GM18507 (cell line): Measurements from ENCODE around the gene NDNF.

Experiments used
- DNase-seq: peaks from one replicate; pipeline ENCODE4 v3.0.0; 2011; ENCODE audit warnings: low read depth; ENCODE audit not compliant: insufficient read length; ENCODE audit errors: extremely low spot score
- FAIRE-seq: peaks from 2 replicates; lab custom pipeline; 2011; peaks lifted over from hg19 to GRCh38; lab: Jason Lieb, UNC

Gene NDNF

DNA sequence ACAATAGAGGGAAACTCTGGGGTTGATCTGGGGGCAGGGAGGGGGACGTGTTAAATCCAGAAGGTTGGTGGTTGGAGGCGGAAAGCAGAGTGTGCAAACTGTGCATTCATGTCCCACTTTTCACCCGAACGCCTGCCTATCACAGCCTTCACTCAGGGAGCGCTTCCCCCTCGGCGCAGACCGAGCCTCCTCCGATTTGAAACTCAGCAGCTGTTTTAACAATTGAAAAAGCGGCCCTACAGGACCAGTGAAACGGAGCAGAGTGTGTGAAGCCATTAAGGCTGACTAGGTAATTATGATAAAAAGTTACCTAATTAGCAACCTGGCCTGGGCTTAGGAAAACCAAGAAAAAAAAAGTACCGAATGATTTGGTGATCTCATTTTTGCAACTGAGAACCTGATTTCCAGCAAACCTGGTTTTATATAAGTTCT lies 685 bp upstream of the NDNF start:
- FAIRE-seq, result no peak
- no peak for DNase-seq

DNA sequence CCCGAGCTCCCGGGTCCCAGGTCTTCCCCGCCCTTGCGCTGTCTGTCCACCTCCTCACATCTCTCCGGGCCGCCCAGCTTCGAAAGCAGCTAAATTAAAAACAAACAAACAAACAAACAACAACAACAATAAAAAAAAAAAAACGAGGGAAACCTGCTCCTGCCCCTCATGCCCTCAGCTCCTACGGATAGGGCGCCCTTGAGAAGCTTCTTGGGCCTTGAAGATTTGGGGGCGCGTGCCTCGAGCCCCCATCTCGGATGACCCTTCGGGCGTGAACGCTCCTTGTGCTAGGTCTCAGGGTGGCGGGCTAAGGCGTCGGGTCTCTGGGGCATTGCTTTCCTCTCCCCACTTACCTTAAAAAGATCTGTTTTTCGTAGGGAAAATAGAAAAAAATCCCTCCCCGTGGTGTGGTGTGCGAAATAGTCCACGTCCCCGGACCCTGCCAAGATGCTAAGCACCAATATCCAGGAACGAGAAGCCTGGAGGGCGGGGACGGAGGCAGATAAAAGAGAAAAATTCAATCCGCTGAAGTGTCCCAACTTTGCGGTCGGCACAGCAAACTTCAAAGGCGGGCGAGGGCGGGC lies 603 bp downstream of the NDNF start:
- FAIRE-seq, result no peak
- DNase-seq, result no peak

DNA sequence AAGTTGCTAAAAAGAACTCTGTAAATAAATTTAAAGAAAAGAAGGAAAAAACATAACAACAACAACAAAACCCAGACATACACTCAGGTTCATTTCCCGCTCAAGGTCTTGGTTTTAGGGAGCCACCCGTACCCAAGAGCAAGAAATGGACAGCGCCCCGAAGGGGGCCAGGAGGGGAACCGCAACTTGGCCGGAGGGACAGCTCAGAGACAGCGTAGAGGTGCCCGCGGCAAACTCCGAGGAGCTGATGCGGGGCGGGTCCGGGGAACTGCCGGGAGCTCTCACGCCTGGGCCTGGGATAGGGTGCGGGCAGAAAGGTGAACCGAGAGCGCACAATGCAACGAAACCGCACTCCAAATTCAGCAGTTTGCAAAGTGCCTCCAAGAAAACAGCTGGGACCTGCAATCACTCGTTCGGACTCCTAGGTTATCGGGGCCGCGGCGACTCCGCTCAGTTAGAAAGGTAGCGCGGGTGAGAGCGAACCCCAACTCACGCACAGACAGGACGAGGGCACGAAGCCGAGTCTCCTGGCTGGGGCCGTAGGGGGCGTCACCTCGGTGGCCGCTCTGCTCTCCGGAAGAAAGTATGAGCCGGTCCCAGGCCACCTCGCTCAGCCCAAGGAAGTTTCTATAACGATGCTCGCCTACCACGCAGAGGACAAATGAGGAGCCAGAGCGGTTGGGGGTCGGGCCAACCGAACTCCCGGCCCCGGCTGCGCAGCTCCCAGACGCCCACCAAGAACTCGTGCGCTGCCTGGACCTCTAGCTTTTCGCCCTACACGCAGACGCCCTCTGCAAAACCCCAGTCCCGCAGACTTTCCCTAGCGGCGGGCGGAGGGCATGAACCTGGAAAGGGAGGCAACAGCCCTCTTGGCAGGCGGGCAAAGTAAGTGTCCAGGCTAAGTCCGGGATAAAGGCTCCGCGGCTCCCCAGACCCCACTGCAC lies 1.4 kb downstream of the NDNF start:
- no peak for DNase-seq
- no peak for FAIRE-seq

DNA sequence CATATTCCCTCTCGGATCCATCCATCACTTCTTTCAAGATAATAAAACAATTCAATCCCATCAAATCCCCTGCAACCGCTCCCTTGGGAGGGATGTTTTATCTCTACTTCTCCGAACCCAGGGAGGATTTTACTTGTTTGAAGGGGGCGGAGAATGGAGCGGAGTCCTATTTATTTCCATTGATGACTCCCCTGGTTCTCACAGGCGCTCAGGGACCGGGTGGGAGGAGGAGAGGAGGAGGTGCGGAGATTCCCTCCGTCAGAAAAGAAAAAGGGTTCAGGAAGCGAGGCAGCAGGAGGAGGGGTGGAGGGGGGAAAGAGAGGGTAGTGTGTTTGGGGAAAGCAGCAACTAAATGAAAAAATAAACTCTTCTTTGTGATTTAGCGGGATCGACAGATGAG lies 2.1 kb downstream of the NDNF start:
- FAIRE-seq (no peak), DNase-seq (no peak)

DNA sequence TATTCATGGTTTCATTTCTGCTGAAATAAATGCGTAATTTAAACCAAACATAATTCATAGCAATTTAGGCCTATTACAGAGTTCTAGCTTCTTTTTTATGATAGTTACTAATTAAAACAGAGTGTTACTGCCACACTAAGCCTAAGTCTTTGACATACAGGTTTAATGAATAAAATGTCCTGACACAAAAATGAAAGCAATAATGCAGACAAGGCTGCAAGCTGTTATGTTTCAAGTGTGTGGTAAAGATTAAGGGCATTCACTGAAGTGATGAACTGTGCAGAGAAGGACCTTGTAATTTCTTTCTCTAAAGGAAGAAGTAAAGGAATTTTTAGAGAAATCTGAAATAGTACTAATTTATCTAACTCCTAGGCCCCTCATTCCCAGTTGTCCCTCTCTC lies 2.9 kb downstream of the NDNF start:
- FAIRE-seq (no peak), DNase-seq (no peak)

DNA sequence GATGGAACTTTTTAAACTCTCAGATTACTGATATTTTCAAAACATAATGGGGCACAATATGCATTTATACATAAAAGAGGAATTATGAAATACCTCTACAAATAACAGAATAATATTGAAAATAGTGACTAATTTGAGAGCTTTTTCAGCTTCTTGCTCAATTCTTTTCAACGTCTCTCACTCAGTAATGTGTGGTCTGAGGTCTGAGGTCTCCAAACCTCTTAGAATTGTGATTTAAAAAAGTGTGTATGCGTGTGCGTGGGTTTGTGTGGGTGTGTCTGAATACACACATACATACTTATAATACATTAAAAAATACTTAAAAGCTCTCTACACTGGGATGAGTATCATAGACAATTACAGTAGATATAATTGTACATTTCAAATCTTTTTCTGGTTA lies 7.9 kb downstream of the NDNF start:
- DNase-seq, result no peak
- no peak for FAIRE-seq

DNA sequence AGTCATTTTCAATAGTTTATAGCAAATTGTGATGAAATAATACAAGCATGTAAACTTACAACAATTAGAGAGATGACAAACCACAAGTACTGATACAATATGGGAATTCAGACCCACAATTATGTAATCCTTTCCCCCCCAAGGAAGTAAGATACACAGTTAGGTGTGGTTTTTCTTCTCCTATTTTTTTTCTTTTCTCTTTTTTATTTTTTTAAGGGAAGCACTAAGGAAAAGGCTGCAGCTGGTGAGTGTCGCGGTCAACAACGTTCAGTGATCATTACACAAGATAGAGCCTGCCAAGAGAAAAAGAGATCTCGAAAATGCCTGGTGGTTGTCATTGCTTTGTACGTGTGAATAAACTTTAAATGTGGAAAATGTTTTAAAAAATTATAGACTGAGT lies 9.8 kb downstream of the NDNF start:
- FAIRE-seq (no peak), DNase-seq (no peak)

DNA sequence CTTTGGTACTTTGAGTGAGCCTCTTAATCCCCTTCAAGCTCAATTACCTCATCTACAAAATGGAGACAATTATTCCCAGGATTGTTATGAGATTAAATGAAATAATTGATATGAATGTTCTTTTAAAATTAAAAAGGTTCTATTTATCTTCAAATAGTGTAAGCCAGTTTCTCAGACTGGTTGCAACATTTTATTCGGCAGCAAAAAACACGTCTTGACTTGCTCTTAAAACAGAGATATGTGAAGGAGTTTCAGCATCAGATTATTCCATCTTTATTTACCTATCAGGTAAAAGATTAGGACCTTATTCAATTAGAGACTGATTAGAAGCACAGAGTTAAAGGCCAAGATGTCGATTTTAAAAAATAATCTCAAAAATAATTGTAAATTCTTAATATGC lies 10.5 kb downstream of the NDNF start:
- no peak for DNase-seq
- FAIRE-seq, result no peak

DNA sequence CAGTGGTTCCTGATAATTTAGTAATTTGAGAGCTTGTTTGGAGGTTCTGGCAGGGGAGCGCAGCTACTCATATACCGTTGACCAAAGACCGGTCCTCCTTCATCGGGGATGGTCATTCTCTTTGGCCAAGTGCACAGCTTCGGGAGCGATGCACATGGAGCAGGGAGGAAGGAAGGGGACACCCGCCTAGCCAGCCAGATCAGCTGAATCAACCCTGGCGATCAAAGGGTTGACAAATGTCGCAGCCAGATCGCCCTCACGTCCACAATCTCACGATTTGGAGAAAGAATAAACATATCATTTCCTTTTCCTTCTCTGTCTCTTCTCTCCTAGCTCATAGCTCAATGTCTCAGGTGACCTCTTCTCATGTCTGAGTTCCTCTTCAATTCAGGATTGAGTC lies 11.1 kb downstream of the NDNF start:
- FAIRE-seq (no peak), DNase-seq (no peak)

DNA sequence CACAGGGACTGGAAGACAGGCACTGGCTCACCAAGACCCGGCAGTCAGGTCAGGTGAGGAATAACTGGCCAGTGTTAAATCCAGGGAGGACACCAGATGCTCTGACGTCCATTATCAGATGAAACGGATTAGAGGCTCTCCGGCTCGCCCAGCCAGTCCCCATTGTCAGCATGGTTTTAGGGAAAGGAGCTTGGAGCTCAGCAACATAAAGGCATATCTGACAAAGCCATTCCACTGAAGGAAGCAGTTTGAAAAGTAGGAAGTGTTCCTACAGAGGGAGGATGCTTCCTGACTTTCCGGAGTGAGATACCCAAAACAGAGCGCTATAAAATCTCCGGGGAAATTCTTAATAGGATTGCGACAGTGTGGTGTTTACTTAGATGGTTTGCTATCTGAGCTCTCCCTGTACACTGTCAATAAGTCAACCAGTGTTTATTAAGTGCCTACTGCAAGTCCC lies 14.8 kb downstream of the NDNF start:
- FAIRE-seq (no peak), DNase-seq (no peak)

DNA sequence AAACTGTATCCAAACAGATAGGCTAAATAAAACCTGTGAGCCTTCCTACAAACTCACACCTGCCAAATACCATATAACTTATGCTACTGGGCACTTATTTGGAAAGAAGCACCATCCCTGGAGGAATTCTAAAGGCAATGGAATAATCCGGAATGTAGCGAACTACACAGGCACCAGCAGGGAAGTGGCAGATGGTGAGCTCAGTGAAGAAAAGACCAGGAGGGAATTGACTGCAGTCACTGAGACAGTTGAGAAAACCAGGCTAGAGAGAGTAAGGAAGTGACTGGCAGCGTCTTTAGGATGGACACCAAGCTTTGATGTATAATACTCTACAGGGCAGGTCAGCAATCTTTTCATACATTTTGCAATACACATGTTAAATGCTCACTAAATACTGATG lies 16.3 kb downstream of the NDNF start:
- FAIRE-seq, result no peak

DNA sequence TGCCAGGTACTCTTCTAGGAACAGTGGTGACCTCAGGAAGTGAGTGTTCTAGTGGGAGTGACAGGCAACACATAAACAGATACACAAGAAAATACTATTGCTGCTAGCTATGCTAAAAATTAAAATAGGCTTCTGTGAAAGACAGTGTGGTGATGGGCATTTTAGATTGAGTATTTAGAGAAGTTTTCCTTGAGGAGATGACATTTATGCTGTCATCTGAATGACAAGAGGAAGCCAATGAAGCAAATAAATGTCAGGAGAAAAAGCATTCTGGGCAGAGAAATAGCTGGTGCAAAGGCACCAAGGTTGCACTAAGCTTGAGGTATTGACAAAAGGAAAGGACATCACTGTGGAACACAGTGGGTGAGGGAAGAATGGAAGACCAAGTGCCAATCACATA lies 18.0 kb downstream of the NDNF start:
- DNase-seq, result no peak
- FAIRE-seq, result no peak

More for the DNA sequence above, 16.3 kb downstream of the NDNF start:
- DNase-seq, result no peak

DNA sequence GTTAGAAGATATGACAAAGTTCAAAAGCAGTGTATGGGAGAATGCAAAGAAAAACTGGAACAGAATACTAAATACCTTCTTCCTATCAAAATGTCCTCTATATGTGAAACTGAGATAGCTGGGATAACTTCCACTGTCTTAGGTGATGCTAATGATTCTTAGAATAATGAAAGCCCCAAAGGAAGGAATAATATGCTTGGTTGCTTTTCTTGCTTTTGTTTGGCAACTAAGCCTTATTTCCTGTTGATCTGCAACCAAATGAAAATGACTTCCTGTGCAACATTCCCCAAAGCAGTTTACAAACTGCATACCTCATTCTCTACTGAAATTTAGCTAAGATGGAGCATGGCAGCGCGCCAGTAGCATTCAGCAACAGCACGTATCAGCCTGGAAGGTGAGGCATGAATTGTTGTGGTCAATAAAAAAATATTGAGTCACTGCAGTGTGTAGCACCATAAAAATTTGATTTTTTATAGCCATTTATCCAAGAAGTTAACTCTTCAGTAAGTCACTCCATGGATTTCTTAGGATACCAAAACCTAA lies 18.7 kb downstream of the NDNF start:
- DNase-seq (no peak), FAIRE-seq (no peak)

DNA sequence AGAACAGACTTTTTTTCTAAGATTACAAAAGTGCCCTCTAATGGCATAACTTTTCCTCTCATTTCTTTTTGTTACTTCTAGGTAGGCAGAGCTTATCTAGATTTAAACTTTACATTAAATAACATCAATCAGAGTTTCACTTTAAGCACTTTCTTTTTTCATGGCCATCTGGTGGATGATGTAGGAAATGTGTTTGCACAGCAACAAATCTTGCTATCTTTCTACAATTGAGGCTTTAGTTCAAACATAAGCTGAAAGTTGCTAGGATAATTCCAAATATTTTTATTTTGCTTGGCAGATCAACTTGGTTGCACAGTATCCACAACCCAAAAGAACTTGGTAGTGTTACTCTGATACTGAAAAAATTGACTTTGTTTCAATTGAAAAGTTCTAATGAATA lies 22.0 kb downstream of the NDNF start:
- FAIRE-seq (no peak), DNase-seq (no peak)

DNA sequence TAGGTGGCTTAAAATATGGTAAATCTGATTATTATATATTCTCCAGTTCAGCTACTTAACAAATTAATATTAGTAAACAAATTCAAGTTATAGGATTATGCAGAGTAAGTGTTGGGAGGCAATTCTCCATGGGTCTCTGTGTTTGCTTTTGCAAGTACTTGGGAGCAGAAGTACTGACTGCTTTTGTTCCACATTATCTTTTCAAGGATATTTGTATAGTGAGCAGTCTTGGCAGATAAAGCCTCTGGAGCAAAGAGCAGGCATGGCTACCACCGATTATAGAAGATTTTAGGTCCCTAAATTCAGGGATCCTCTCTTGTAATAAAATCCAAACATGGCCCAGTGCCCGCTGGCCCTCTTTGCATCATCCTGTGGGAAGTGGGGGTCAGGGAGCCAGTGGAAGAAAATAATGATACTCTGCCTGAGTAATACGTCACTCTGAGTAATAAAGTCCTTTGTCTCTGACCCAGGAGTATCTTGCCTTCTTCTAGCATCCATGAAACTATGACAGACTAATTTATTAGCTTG lies 23.2 kb downstream of the NDNF start:
- FAIRE-seq (no peak), DNase-seq (no peak)

DNA sequence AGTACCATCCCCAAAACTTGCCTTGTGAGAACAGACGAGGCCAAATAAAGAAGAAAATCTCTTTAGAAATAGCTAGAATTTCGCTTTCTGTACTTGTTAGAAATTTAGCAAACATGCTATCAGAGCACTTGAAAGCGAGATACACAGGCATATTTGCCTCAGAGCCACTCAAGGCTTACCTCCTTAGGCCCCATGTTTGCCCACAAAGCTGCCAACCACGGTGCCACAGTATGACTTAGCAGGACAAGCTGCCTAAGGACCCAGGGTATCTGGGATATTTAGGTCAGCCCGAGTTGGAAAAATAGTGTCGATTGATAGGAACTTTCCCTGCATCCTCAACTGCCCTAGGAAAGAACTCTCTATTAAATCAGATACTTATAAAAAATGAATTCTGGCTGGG lies 24.2 kb downstream of the NDNF start:
- DNase-seq (no peak), FAIRE-seq (no peak)

DNA sequence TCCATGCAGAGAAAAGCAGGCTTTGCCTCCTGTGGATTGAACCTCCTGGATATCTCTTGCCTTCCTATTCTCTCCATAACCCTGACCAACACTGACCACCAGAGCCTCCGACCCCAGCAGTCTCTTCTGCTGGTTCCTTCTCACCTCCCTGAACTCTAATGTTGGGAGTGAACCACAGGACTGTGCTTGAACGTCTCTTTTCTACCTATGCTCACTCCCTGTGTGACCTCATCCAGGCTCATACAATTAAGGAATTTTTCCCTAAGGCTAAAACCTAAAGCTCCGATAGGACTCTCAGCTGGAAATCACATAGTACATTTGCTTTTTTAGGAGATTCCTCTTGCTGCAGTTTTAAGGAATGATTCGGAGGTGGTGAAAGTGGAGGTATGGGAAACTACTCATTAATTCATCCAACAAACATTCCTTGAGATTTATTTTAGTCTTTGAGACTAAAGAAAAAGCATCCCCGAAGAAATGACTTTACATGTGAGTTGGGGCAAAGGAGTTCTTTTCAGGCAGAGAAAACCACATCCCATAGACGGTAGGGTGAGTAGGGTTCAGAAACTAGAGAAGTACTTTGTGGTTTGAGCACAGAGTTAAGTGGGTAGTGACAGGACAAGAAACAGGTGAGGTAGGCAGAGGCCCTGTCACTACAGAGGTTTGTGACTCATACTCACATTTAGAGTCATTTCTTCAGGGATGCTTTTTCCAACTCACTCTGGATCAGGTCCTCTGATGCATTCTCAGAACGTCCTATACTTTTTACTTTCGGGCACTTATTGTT lies 30.8 kb downstream of the NDNF start:
- peak; percentile 42 for FAIRE-seq
- DNase-seq, result peak; percentile 8

DNA sequence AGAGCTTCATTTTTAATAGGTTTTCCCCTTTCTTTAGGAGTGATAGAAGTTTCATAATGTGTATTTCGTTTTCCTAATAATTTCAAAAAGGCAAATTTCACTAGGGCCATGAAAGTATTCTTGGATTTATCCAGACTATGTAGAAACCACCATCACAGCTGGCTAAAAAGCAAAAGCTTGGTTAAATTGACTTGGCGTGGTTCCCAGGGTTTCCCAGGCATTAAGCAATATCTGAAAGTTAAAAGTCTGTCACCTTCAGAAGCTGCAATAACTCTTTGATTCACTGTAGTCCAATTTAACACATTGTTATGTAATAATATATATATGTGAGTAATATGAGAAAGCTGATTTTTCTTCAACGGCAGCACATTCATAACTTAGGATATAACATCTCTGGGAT lies 38.3 kb downstream of the NDNF start:
- FAIRE-seq (no peak), DNase-seq (no peak)

DNA sequence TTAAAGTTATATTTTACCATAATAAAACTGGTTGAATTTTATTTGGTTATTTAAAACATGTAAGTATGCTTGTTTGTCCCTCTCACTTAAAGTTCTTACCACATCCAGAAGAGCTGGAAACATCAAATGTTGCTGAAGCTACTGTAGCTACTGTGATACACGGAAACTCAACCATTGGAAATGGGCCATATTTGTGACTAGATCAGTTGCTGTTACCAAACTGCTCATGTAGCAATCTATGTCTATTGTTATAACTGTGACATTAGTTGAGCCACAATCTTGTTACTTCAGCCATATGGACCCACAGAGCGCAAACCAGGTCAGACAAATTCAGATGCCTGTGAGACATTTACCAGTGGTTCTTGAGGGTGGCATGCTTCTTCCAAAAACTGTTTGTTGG lies 41.6 kb downstream of the NDNF start:
- DNase-seq (no peak), FAIRE-seq (no peak)

DNA sequence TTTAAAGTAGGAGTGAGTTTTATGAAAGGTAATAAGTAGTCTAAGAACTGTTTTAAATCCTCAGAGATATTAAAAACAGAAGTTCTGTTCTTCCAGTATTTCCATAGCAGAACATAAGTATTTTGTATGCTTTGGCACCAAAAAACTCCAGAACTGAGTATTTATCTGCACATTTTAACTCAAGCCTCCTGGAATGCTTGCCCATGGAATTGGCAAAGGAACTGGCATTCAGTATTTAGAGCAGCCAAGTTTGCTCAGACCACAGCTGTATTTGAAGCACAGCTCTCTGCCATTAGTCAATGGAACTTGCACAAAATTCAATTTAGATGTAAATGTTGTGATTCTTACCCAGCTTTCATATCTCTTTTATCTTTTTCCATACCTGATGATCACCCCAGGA lies 42.2 kb downstream of the NDNF start:
- no peak for DNase-seq
- no peak for FAIRE-seq
